22Rv1 (cell line): ENCODE results near the gene ERICH3.
"Not testable (repeated sequence)": the region's sequence is repeated elsewhere in the genome, so short reads cannot be mapped to it uniquely, and the experiment has no call there.

ENCODE experiments used
- H3K27ac ChIP-seq: fragments of 450-650 bp; 2 replicates; pipeline ENCODE4 v1.5.1; 2017
- CTCF ChIP-seq: fragments of 450-650 bp; IDR thresholded peaks from 2 replicates; pipeline ENCODE4 v1.5.1; 2017; ENCODE audit warnings: mild to moderate bottlenecking
- ZFX ChIP-seq: fragments of 450-650 bp; IDR thresholded peaks from 2 replicates; pipeline ENCODE4 v1.6.1; 2017; ENCODE audit warnings: antibody characterized with exemption, borderline replicate concordance

ERICH3 gene

GRCh38 chr1:74679811-74680210 is 6.2 kb upstream of the ERICH3 start:
- no peak overlapping the region for H3K27ac ChIP-seq
- no peak for TF ChIP-seq CTCF
- no peak for TF ChIP-seq ZFX

GRCh38 chr1:74677926-74678325 is 4.3 kb upstream of the ERICH3 start:
- TF ChIP-seq ZFX (no peak), CTCF (no peak)

GRCh38 chr1:74674278-74675048 is 871 bp upstream of the ERICH3 start:
- TF ChIP-seq ZFX (no peak), CTCF (no peak)
- no peak overlapping the region for H3K27ac ChIP-seq

More at GRCh38 chr1:74677926-74678325, 4.3 kb upstream of the ERICH3 start:
- no peak overlapping the region for H3K27ac ChIP-seq

- H3K27ac ChIP-seq = not testable (repeated sequence)
Observed at GRCh38 chr1:74670866-74671265, 2.7 kb downstream of the ERICH3 start.

- TF ChIP-seq ZFX (no peak), CTCF (no peak)
- no peak overlapping the region for H3K27ac ChIP-seq
Observed at GRCh38 chr1:74654708-74655107, 18.9 kb downstream of the ERICH3 start.

- H3K27ac ChIP-seq = no peak overlapping the region
- TF ChIP-seq ZFX = no peak
- TF ChIP-seq CTCF = no peak
Observed at GRCh38 chr1:74652711-74653139, 20.9 kb downstream of the ERICH3 start.

GRCh38 chr1:74650561-74650960 is 23.0 kb downstream of the ERICH3 start:
- no peak overlapping the region for H3K27ac ChIP-seq
- no peak for TF ChIP-seq CTCF
- TF ChIP-seq ZFX = no peak

GRCh38 chr1:74641876-74642275 is 31.7 kb downstream of the ERICH3 start:
- no peak overlapping the region for H3K27ac ChIP-seq
- no peak for TF ChIP-seq ZFX
- TF ChIP-seq CTCF = no peak
